Activated CD4-positive, alpha-beta T cell treated with anti-CD3 and anti-CD28 coated beads, Interleukin-2, amount 10 ng/mL, durations not matched to agents 24 days and 14 days (primary cell): ENCODE results near the gene KLF6. TPM values are rescaled to one million over a fixed set of nuclear protein-coding genes. Genes with fewer than 3 reads are reported as not detected.

Source experiments
- DNase-seq: peaks from one replicate; pipeline ENCODE4 v3.0.0; 2022
- H3K27ac Mint-ChIP-seq: one replicate; pipeline ENCODE4 v1.8.0; 2022; ENCODE audit warnings: mild to moderate bottlenecking, mixed read lengths
- H3K27me3 Mint-ChIP-seq: one replicate; pipeline ENCODE4 v1.8.0; 2022; ENCODE audit warnings: mixed read lengths
- H3K36me3 Mint-ChIP-seq: one replicate; pipeline ENCODE4 v1.8.0; 2022; ENCODE audit warnings: low read depth, mild to moderate bottlenecking, mixed read lengths
- H3K4me1 Mint-ChIP-seq: one replicate; pipeline ENCODE4 v1.8.0; 2021; ENCODE audit warnings: mixed read lengths
- H3K4me3 Mint-ChIP-seq: one replicate; pipeline ENCODE4 v1.8.0; 2022; ENCODE audit warnings: mild to moderate bottlenecking, moderate library complexity, mixed read lengths
- H3K9me3 Mint-ChIP-seq: one replicate; pipeline ENCODE4 v1.8.0; 2021; ENCODE audit warnings: mixed read lengths
- intact Hi-C: fragments of 100-400 bp; cut with micrococcal nuclease; formaldehyde crosslinking; loops from one replicate; pipeline ENCODE4 v1.15.1; 2023
- total RNA-seq: library from RNA; stranded (reverse); gene quantifications from 2 replicates; pipeline ENCODE4 v1.2.3, GENCODE V29; 2022

The KLF6 gene
- total RNA-seq, 1 donor from 2014 or later, result 116 TPM

- intact Hi-C loops, result loop anchor here (1.0 to 5.0 kb wide), 11 partner anchors 18 to 291 kb away; no protein-coding TSS in a partner anchor
- Mint-ChIP-seq H3K4me1 (peaks cover 76% of the 10 kb centered on the region), H3K9me3 (peaks cover 8% of the 10 kb centered on the region), H3K27me3 (no peaks in the 10 kb centered on the region), H3K27ac (peak overlapping the region; percentile 100), H3K4me3 (peak overlapping the region; percentile 82), H3K36me3 (peaks cover 10% of the 10 kb centered on the region)
- DNase-seq, result no peak
Measured at GRCh38 chr10:3758491-3758970, 26.5 kb downstream of the KLF6 start.

GRCh38 chr10:3757638-3758490 is 27.1 kb downstream of the KLF6 start:
- H3K4me1 Mint-ChIP-seq, result peaks cover 71% of the 10 kb centered on the region
- peaks cover 10% of the 10 kb centered on the region for H3K36me3 Mint-ChIP-seq
- no peaks in the 10 kb centered on the region for H3K27me3 Mint-ChIP-seq
- intact Hi-C loops, result loop anchor here (1.0 to 5.0 kb wide), 13 partner anchors 18 to 894 kb away; no protein-coding TSS in a partner anchor
- DNase-seq, result peak; percentile 90
- H3K4me3 Mint-ChIP-seq, result peak overlapping the region; percentile 82
- H3K9me3 Mint-ChIP-seq, result peaks cover 8% of the 10 kb centered on the region
- H3K27ac Mint-ChIP-seq, result peak overlapping the region; percentile 100

GRCh38 chr10:3757250-3757637 is 27.8 kb downstream of the KLF6 start:
- Mint-ChIP-seq H3K36me3 (peaks cover 10% of the 10 kb centered on the region), H3K27ac (peak overlapping the region; percentile 100), H3K9me3 (peaks cover 8% of the 10 kb centered on the region), H3K4me3 (peak overlapping the region; percentile 82), H3K27me3 (no peaks in the 10 kb centered on the region), H3K4me1 (peaks cover 67% of the 10 kb centered on the region)
- DNase-seq, result peak; percentile 78
- intact Hi-C loops, result loop anchor here (1.0 to 5.0 kb wide), 6 partner anchors 20 to 895 kb away; no protein-coding TSS in a partner anchor

GRCh38 chr10:3756360-3756740 is 28.7 kb downstream of the KLF6 start:
- DNase-seq, result no peak
- peaks cover 8% of the 10 kb centered on the region for H3K9me3 Mint-ChIP-seq
- H3K4me1 Mint-ChIP-seq, result peaks cover 62% of the 10 kb centered on the region
- intact Hi-C loops, result loop anchor here (5.0 kb wide), 4 partner anchors 69 to 289 kb away; no protein-coding TSS in a partner anchor
- H3K36me3 Mint-ChIP-seq, result peaks cover 10% of the 10 kb centered on the region
- peak overlapping the region; percentile 42 for H3K4me3 Mint-ChIP-seq
- H3K27me3 Mint-ChIP-seq, result no peaks in the 10 kb centered on the region
- H3K27ac Mint-ChIP-seq, result peak overlapping the region; percentile 100

- intact Hi-C loops, result loop anchor here (5.0 kb wide), 4 partner anchors 68 to 288 kb away; no protein-coding TSS in a partner anchor
Measured at GRCh38 chr10:3755440-3756359, 29.3 kb downstream of the KLF6 start.

GRCh38 chr10:3754727-3755439 is 30.1 kb downstream of the KLF6 start:
- DNase-seq, result peak; percentile 59
- intact Hi-C loops, result loop anchor here (5.0 kb wide), 4 partner anchors 68 to 288 kb away; no protein-coding TSS in a partner anchor
- H3K4me1 Mint-ChIP-seq, result peaks cover 54% of the 10 kb centered on the region
- no peak overlapping the region for H3K4me3 Mint-ChIP-seq
- peaks cover 4% of the 10 kb centered on the region for H3K9me3 Mint-ChIP-seq
- H3K27ac Mint-ChIP-seq, result peak overlapping the region; percentile 100
- peaks cover 7% of the 10 kb centered on the region for H3K36me3 Mint-ChIP-seq
- H3K27me3 Mint-ChIP-seq, result no peaks in the 10 kb centered on the region

More at GRCh38 chr10:3755440-3756359, 29.3 kb downstream of the KLF6 start:
- Mint-ChIP-seq H3K4me3 (no peak overlapping the region), H3K27ac (peak overlapping the region; percentile 100), H3K27me3 (no peaks in the 10 kb centered on the region), H3K36me3 (peaks cover 7% of the 10 kb centered on the region), H3K9me3 (peaks cover 4% of the 10 kb centered on the region), H3K4me1 (peaks cover 56% of the 10 kb centered on the region)
- peak; percentile 63 for DNase-seq

GRCh38 chr10:3750854-3751253 is 34.2 kb downstream of the KLF6 start:
- Mint-ChIP-seq H3K4me1 (peaks cover 23% of the 10 kb centered on the region), H3K9me3 (no peaks in the 10 kb centered on the region), H3K27me3 (no peaks in the 10 kb centered on the region), H3K27ac (no peak overlapping the region), H3K4me3 (no peak overlapping the region), H3K36me3 (no peaks in the 10 kb centered on the region)
- intact Hi-C loops, result no loop called here
- no peak for DNase-seq

GRCh38 chr10:3750006-3750816 is 34.8 kb downstream of the KLF6 start:
- peaks cover 2% of the 10 kb centered on the region for H3K9me3 Mint-ChIP-seq
- H3K27ac Mint-ChIP-seq, result no peak overlapping the region
- H3K4me1 Mint-ChIP-seq, result peaks cover 16% of the 10 kb centered on the region
- intact Hi-C loops, result no loop called here
- no peaks in the 10 kb centered on the region for H3K27me3 Mint-ChIP-seq
- no peaks in the 10 kb centered on the region for H3K36me3 Mint-ChIP-seq
- DNase-seq, result peak; percentile 53
- H3K4me3 Mint-ChIP-seq, result no peak overlapping the region

- Mint-ChIP-seq H3K9me3 (peaks cover 4% of the 10 kb centered on the region), H3K27ac (no peak overlapping the region), H3K4me3 (no peak overlapping the region), H3K36me3 (no peaks in the 10 kb centered on the region), H3K4me1 (peaks cover 10% of the 10 kb centered on the region), H3K27me3 (no peaks in the 10 kb centered on the region)
- intact Hi-C loops, result no loop called here
- no peak for DNase-seq
Measured at GRCh38 chr10:3749600-3749999, 35.4 kb downstream of the KLF6 start.

GRCh38 chr10:3749011-3749410 is 36.0 kb downstream of the KLF6 start:
- Mint-ChIP-seq H3K9me3 (peaks cover 4% of the 10 kb centered on the region), H3K4me3 (no peak overlapping the region), H3K36me3 (no peaks in the 10 kb centered on the region), H3K27ac (no peak overlapping the region), H3K4me1 (peaks cover 10% of the 10 kb centered on the region), H3K27me3 (no peaks in the 10 kb centered on the region)
- peak; percentile 50 for DNase-seq
- intact Hi-C loops, result no loop called here

GRCh38 chr10:3748484-3748883 is 36.5 kb downstream of the KLF6 start:
- Mint-ChIP-seq H3K36me3 (no peaks in the 10 kb centered on the region), H3K27me3 (no peaks in the 10 kb centered on the region), H3K9me3 (peaks cover 4% of the 10 kb centered on the region), H3K4me1 (peaks cover 10% of the 10 kb centered on the region), H3K27ac (no peak overlapping the region), H3K4me3 (no peak overlapping the region)
- intact Hi-C loops, result no loop called here
- DNase-seq, result peak; percentile 49

- H3K36me3 Mint-ChIP-seq, result no peaks in the 10 kb centered on the region
Measured at GRCh38 chr10:3747984-3748383, 37.0 kb downstream of the KLF6 start.

More at GRCh38 chr10:3747984-3748383, 37.0 kb downstream of the KLF6 start:
- Mint-ChIP-seq H3K27me3 (no peaks in the 10 kb centered on the region), H3K4me3 (no peak overlapping the region), H3K27ac (no peak overlapping the region), H3K4me1 (peaks cover 10% of the 10 kb centered on the region), H3K9me3 (peaks cover 4% of the 10 kb centered on the region)
- intact Hi-C loops, result no loop called here
- DNase-seq, result peak; percentile 50
